ACC112 (cell line): ENCODE measurements around the gene AMZ1.

Experiments used
- H2AFZ ChIP-seq: fragments of 200-600 bp; sonication (generic); one replicate; pipeline ENCODE4 v1.6.0; 2017; ENCODE audit warnings: antibody characterized with exemption, low read length; ENCODE audit not compliant: unreplicated experiment
- H3K27ac ChIP-seq: fragments of 200-600 bp; sonication (generic); 2 replicates; pipeline ENCODE4 v1.5.1; 2014; ENCODE audit warnings: low read depth, mild to moderate bottlenecking, antibody characterized with exemption, low read length, moderate library complexity
- H3K27me3 ChIP-seq: fragments of 200-600 bp; sonication (generic); 2 replicates; pipeline ENCODE4 v1.6.1; 2014; ENCODE audit warnings: mild to moderate bottlenecking, antibody characterized with exemption, low read length, moderate library complexity, mixed read lengths; ENCODE audit not compliant: insufficient read depth
- H3K36me3 ChIP-seq: fragments of 200-600 bp; sonication (generic); 2 replicates; pipeline ENCODE4 v1.6.1; 2016; ENCODE audit warnings: mild to moderate bottlenecking, antibody characterized with exemption, low read length, moderate library complexity, mixed read lengths; ENCODE audit not compliant: insufficient read depth
- H3K4me1 ChIP-seq: fragments of 200-600 bp; sonication (generic); one replicate; pipeline ENCODE4 v1.6.1; 2016; ENCODE audit warnings: low read length, mixed read lengths; ENCODE audit not compliant: insufficient read depth, unreplicated experiment, control insufficient read depth
- H3K4me3 ChIP-seq: fragments of 200-600 bp; sonication (generic); 2 replicates; pipeline ENCODE4 v1.5.1; 2014; ENCODE audit warnings: mild to moderate bottlenecking, low read depth, low read length
- H3K79me2 ChIP-seq: fragments of 200-600 bp; sonication (generic); one replicate; pipeline ENCODE4 v1.6.0; 2016; ENCODE audit warnings: low read length; ENCODE audit not compliant: control insufficient read depth, unreplicated experiment, insufficient read depth

AMZ1 gene

GRCh38 chr7:2714636-2715035, 26.6 kb downstream of the AMZ1 start:
- Histone ChIP-seq H3K27ac (no peak overlapping the region), H3K4me3 (no peak overlapping the region), H2AFZ (no peak overlapping the region), H3K27me3 (no peaks in the 10 kb centered on the region), H3K79me2 (no peaks in the 10 kb centered on the region), H3K36me3 (no peaks in the 10 kb centered on the region), H3K4me1 (peaks cover 4% of the 10 kb centered on the region)

- Histone ChIP-seq H2AFZ (no peak overlapping the region), H3K79me2 (no peaks in the 10 kb centered on the region)
Measured at GRCh38 chr7:2715341-2716231, 27.6 kb downstream of the AMZ1 start.

GRCh38 chr7:2716488-2716887, 28.5 kb downstream of the AMZ1 start:
- H3K27ac ChIP-seq = no peak overlapping the region
- H3K4me3 ChIP-seq = no peak overlapping the region
- no peak overlapping the region for H2AFZ ChIP-seq
- peaks cover 4% of the 10 kb centered on the region; the same call in 1 of the 2 replicates for H3K36me3 ChIP-seq
- H3K79me2 ChIP-seq = no peaks in the 10 kb centered on the region
- H3K27me3 ChIP-seq = no peaks in the 10 kb centered on the region
- no peaks in the 10 kb centered on the region for H3K4me1 ChIP-seq

More at GRCh38 chr7:2715341-2716231, 27.6 kb downstream of the AMZ1 start:
- no peak overlapping the region for H3K4me3 ChIP-seq
- H3K4me1 ChIP-seq = no peaks in the 10 kb centered on the region
- no peak overlapping the region for H3K27ac ChIP-seq
- peaks cover 4% of the 10 kb centered on the region; the same call in 1 of the 2 replicates for H3K36me3 ChIP-seq
- H3K27me3 ChIP-seq = no peaks in the 10 kb centered on the region

GRCh38 chr7:2716906-2717292, 28.9 kb downstream of the AMZ1 start:
- Histone ChIP-seq H3K79me2 (no peaks in the 10 kb centered on the region), H3K4me3 (no peak overlapping the region), H3K27me3 (no peaks in the 10 kb centered on the region), H3K36me3 (peaks cover 4% of the 10 kb centered on the region; the same call in 1 of the 2 replicates), H3K4me1 (no peaks in the 10 kb centered on the region), H2AFZ (no peak overlapping the region), H3K27ac (no peak overlapping the region)

GRCh38 chr7:2717293-2718261, 29.6 kb downstream of the AMZ1 start:
- no peaks in the 10 kb centered on the region for H3K79me2 ChIP-seq
- H3K36me3 ChIP-seq = peaks cover 4% of the 10 kb centered on the region; the same call in 1 of the 2 replicates
- H3K4me1 ChIP-seq = no peaks in the 10 kb centered on the region
- no peak overlapping the region for H3K4me3 ChIP-seq
- no peak overlapping the region for H3K27ac ChIP-seq
- no peaks in the 10 kb centered on the region for H3K27me3 ChIP-seq
- no peak overlapping the region for H2AFZ ChIP-seq

GRCh38 chr7:2718296-2718965, 30.4 kb downstream of the AMZ1 start:
- Histone ChIP-seq H3K4me3 (no peak overlapping the region), H2AFZ (no peak overlapping the region), H3K27me3 (no peaks in the 10 kb centered on the region), H3K27ac (no peak overlapping the region), H3K79me2 (no peaks in the 10 kb centered on the region), H3K4me1 (no peaks in the 10 kb centered on the region), H3K36me3 (peaks cover 4% of the 10 kb centered on the region; the same call in 1 of the 2 replicates)

GRCh38 chr7:2719007-2719406, 31.0 kb downstream of the AMZ1 start:
- Histone ChIP-seq H3K4me1 (no peaks in the 10 kb centered on the region), H3K4me3 (no peak overlapping the region), H2AFZ (no peak overlapping the region), H3K27me3 (no peaks in the 10 kb centered on the region), H3K36me3 (peaks cover 4% of the 10 kb centered on the region; the same call in 1 of the 2 replicates), H3K27ac (no peak overlapping the region), H3K79me2 (no peaks in the 10 kb centered on the region)

GRCh38 chr7:2720024-2720423, 32.0 kb downstream of the AMZ1 start:
- Histone ChIP-seq H3K4me3 (no peak overlapping the region), H2AFZ (no peak overlapping the region), H3K79me2 (no peaks in the 10 kb centered on the region), H3K4me1 (no peaks in the 10 kb centered on the region), H3K36me3 (peaks cover 4% of the 10 kb centered on the region; the same call in 1 of the 2 replicates), H3K27me3 (no peaks in the 10 kb centered on the region), H3K27ac (no peak overlapping the region)

- H2AFZ ChIP-seq = no peak overlapping the region
- H3K27ac ChIP-seq = no peak overlapping the region
- H3K4me1 ChIP-seq = no peaks in the 10 kb centered on the region
- no peaks in the 10 kb centered on the region for H3K79me2 ChIP-seq
- H3K27me3 ChIP-seq = no peaks in the 10 kb centered on the region
- peaks cover 4% of the 10 kb centered on the region; the same call in 1 of the 2 replicates for H3K36me3 ChIP-seq
- H3K4me3 ChIP-seq = no peak overlapping the region
Measured at GRCh38 chr7:2721842-2722241, 33.8 kb downstream of the AMZ1 start.

GRCh38 chr7:2722591-2722990, 34.6 kb downstream of the AMZ1 start:
- Histone ChIP-seq H2AFZ (no peak overlapping the region), H3K27me3 (no peaks in the 10 kb centered on the region), H3K36me3 (peaks cover 4% of the 10 kb centered on the region; the same call in 1 of the 2 replicates), H3K27ac (no peak overlapping the region), H3K4me1 (no peaks in the 10 kb centered on the region), H3K79me2 (no peaks in the 10 kb centered on the region), H3K4me3 (no peak overlapping the region)
